ENCODE measurements around the gene GYS1.

DNA sequence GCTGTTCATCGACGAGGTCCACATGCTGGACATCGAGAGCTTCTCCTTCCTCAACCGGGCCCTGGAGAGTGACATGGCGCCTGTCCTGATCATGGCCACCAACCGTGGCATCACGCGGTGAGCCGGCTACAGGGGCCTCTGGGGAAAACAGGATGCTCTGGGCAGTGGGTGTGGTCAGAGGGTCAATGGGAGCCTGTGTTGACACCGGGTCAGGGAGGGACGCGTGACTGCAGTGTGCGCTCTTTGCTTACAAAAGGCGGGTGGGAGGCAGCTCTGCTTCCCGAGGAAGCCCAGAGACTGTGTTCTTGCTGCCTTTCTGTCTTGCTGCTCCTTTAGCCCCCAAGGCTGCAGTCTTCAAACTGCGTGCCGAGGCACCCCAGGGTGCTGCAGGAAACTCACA lies 18.1 kb upstream of the GYS1 start:
- TF ChIP-seq, protein P1, sequence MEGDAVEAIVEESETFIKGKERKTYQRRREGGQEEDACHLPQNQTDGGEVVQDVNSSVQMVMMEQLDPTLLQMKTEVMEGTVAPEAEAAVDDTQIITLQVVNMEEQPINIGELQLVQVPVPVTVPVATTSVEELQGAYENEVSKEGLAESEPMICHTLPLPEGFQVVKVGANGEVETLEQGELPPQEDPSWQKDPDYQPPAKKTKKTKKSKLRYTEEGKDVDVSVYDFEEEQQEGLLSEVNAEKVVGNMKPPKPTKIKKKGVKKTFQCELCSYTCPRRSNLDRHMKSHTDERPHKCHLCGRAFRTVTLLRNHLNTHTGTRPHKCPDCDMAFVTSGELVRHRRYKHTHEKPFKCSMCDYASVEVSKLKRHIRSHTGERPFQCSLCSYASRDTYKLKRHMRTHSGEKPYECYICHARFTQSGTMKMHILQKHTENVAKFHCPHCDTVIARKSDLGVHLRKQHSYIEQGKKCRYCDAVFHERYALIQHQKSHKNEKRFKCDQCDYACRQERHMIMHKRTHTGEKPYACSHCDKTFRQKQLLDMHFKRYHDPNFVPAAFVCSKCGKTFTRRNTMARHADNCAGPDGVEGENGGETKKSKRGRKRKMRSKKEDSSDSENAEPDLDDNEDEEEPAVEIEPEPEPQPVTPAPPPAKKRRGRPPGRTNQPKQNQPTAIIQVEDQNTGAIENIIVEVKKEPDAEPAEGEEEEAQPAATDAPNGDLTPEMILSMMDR (IDR thresholded peaks at IDR 0.05; ENCODE audit: low read depth, low read length, missing input control), result no peak
- no peak for TF ChIP-seq GABPA (IDR thresholded peaks at IDR 0.05 in 1 of 2, conservative IDR thresholded peaks at IDR 0.05 in 1 of 2)
- TF ChIP-seq, protein P2, sequence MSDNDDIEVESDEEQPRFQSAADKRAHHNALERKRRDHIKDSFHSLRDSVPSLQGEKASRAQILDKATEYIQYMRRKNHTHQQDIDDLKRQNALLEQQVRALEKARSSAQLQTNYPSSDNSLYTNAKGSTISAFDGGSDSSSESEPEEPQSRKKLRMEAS (IDR thresholded peaks at IDR 0.05), result no peak
- TF ChIP-seq TAF1 (conservative IDR thresholded peaks at IDR 0.05), result no peak
- TF ChIP-seq, protein P3, sequence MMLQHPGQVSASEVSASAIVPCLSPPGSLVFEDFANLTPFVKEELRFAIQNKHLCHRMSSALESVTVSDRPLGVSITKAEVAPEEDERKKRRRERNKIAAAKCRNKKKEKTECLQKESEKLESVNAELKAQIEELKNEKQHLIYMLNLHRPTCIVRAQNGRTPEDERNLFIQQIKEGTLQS (IDR thresholded peaks at IDR 0.05), result no peak

All from liver (tissue), 3 donors.